ENCODE data around the gene STK33.
A peak's percentile ranks its signal among the peaks of the same experiment; 100 is the strongest.

STK33 gene

DNA sequence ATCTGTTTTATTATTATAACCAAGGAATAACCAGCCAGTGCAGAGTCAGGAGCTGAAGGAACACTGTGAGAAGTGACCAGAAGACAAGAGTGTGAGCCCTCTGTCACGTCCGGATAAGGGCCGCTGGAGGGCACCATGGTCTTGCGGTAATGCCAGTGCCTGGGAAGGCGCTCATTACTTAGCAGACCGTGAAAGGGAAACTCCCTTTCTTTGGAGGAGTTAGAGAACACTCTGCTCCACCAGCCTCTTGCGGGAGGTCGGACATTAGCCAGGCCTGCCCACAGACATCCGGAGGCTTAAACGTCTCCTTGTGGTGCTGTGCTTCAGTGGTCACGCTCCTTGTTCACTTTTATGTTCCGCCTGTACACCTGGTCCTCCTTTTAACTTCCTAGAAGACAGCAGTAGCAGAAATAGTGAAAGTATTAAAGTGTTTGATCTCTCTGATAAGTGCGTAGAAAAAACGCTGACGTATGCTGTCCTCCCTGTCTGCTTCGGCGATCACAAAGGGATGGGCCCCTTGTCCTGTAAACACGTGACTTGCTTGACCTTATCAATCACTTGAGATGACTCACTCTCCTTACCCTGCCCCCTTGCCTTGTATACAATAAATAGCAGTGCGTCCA is 209.7 kb downstream of the STK33 start:
- TF ChIP-seq, protein P1, sequence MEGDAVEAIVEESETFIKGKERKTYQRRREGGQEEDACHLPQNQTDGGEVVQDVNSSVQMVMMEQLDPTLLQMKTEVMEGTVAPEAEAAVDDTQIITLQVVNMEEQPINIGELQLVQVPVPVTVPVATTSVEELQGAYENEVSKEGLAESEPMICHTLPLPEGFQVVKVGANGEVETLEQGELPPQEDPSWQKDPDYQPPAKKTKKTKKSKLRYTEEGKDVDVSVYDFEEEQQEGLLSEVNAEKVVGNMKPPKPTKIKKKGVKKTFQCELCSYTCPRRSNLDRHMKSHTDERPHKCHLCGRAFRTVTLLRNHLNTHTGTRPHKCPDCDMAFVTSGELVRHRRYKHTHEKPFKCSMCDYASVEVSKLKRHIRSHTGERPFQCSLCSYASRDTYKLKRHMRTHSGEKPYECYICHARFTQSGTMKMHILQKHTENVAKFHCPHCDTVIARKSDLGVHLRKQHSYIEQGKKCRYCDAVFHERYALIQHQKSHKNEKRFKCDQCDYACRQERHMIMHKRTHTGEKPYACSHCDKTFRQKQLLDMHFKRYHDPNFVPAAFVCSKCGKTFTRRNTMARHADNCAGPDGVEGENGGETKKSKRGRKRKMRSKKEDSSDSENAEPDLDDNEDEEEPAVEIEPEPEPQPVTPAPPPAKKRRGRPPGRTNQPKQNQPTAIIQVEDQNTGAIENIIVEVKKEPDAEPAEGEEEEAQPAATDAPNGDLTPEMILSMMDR (conservative IDR thresholded peaks at IDR 0.05): peak; percentile 56
- TF ChIP-seq ZFX (IDR thresholded peaks at IDR 0.05): no peak
- H3K27ac ChIP-seq: peak overlapping the region; percentile 5

DNA sequence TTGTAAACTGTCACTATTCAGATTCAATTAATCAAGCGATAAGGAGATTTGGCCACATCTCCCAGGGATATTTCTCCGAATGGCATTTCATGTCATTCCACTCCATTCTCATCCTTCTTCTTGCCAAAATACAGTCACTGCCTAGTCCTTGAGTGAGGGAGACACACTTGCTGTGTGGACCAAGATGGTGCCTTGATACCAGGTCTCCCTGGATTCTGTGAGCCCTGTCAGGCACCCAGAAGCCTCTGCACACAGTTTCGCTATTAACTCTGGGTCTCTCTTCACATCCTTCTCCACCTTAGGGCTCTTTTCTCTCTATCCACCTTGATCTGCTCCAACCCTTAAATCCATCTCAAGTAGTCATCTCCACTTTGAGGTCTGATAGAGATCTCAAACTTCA is 210.4 kb downstream of the STK33 start:
- no peak for TF ChIP-seq ZFX (IDR thresholded peaks at IDR 0.05)
- TF ChIP-seq, protein P1 (conservative IDR thresholded peaks at IDR 0.05): no peak
- H3K27ac ChIP-seq: no peak overlapping the region

DNA sequence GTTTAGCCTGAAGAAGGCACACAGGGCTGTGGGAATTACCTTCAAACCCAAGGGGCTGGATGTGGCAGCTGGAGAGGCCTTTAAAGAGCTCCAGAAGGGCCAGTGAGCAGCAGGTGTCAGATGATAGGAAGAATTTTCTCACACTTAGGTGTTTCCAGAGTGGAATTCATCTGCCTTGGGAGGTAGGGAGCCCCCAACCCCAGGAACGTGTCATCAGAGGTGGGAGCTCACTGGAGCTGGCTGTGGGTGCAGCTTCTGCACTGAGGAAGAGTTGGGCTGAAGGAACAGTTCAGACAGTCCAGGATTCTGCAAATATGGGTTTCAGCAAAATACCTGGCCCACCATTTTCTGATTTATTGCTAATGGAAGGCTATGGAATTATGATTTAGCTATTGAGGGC is 210.8 kb downstream of the STK33 start:
- no peak for TF ChIP-seq ZFX (IDR thresholded peaks at IDR 0.05)
- TF ChIP-seq, protein P1 (conservative IDR thresholded peaks at IDR 0.05): no peak
- no peak overlapping the region for H3K27ac ChIP-seq

DNA sequence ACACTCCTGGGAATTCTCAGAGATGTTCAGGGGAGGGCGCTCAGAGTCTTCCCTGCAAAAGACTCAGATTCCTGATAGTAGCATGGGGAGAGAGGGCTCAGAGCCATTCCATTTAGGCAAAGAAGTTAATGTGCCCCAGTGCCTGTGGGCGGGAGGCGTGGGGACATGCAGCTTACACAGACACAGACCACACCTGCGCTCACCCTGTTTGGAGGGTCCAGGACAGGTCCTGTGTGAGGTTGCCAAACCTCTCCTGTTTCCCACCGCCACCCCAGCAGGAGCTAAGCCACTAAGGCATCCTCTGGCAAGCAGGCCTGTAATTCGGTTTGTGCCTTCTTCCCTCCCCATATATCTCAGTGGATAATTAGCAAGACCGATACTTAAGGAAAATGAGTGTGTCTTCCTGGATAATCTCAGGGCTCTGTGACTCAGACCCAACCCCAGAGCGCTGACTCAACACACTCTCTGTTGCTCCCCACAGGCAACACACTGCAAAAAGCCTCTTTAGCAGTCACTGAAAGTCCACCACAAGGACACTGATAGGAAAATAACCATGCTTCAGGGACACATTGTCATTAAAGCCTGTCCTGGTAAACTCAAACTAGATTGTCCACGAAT is 211.5 kb downstream of the STK33 start:
- no peak overlapping the region for H3K27ac ChIP-seq
- TF ChIP-seq, protein P1 (conservative IDR thresholded peaks at IDR 0.05): no peak
- TF ChIP-seq ZFX (IDR thresholded peaks at IDR 0.05): no peak

DNA sequence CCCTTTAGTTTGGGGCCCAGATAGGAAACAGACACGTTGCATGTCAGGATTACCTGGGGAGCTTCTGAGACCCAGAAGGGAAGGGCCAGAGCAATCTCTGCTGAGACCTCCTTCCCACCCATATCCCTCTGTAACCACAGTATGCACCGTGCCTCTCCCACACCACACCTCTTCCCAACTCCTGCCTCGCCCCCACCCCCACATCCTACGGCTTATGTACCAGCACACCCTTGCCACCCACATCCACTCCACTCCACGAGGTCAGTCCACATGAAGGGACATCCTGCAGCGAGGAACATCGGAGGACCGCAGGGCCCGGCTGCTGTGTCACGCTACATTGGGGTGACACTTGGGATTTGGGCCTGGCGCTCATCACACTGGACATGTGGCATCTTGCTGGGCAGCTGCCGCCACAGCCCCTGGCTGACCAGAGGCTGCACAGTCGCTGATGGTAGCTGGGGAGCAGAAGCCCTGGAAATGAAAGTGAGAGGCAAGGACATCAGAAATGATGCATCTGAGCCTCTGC is 212.1 kb downstream of the STK33 start:
- no peak overlapping the region for H3K27ac ChIP-seq
- TF ChIP-seq, protein P1 (conservative IDR thresholded peaks at IDR 0.05): no peak
- no peak for TF ChIP-seq ZFX (IDR thresholded peaks at IDR 0.05)

DNA sequence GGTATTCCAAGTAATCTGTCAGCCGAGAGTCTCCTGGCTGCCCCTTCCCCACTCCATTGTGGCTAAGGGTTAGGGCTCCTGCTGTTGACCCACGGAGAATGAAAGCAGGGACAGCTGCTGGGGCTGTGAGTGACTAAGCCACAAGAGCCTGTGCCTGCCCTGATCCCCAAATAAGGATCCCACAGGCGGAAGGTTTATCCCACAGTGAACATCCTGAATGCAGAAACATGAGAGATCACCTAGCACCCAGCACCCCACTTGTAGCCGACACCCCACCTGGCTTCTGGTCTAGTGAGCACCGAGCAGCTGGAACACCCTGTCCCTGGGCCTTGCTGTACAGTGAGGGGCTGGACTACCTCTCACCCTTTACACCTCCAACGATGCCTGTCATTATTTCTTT is 212.7 kb downstream of the STK33 start:
- no peak overlapping the region for H3K27ac ChIP-seq
- TF ChIP-seq ZFX (IDR thresholded peaks at IDR 0.05): no peak
- TF ChIP-seq, protein P1 (conservative IDR thresholded peaks at IDR 0.05): no peak

DNA sequence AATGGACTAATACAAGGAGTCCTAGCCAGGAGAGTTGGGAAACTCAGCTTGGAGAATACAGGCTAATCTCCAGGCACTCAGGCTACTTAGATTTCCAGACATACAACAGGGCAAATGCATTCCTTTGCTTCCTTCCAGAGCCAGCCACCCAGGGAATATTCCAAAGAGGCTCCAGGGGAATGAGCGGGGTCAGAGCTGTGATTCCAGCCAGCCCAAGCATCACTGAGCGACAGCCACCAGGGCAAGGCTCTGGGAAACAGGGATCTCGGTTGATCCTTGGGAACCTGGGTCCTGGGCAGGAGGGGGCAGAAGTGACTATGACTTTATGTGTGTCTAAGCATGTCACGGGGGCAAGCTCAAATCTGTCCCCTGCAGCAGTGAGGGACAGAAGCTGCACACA is 218.1 kb downstream of the STK33 start:
- no peak for TF ChIP-seq ZFX (IDR thresholded peaks at IDR 0.05)
- TF ChIP-seq, protein P1 (conservative IDR thresholded peaks at IDR 0.05): no peak
- no peak overlapping the region for H3K27ac ChIP-seq

Data from C4-2B (cell line).